Nephron progenitor cell (in vitro differentiated cells): ENCODE results near the gene AGMO.
A peak's percentile ranks its signal among the peaks of the same experiment; 100 is the strongest.
"Not testable (repeated sequence)": the region's sequence is repeated elsewhere in the genome, so short reads cannot be mapped to it uniquely, and the experiment has no call there.

Experiments used
- DNase-seq: peaks from one replicate; pipeline ENCODE4 v3.0.0; 2021
- H3K27ac Mint-ChIP-seq: 2 replicates; pipeline ENCODE4 v1.8.0; 2021; ENCODE audit warnings: mild to moderate bottlenecking, moderate library complexity, mixed read lengths
- H3K27me3 Mint-ChIP-seq: 2 replicates; pipeline ENCODE4 v1.8.0; 2021; ENCODE audit warnings: mild to moderate bottlenecking, low read depth, mixed read lengths; ENCODE audit not compliant: poor library complexity
- H3K36me3 Mint-ChIP-seq: 2 replicates; pipeline ENCODE4 v1.8.0; 2021; ENCODE audit warnings: low read depth, mixed read lengths
- H3K4me1 Mint-ChIP-seq: 2 replicates; pipeline ENCODE4 v1.8.0; 2021; ENCODE audit warnings: mixed read lengths
- H3K4me3 Mint-ChIP-seq: 2 replicates; pipeline ENCODE4 v1.8.0; 2021; ENCODE audit warnings: mild to moderate bottlenecking, moderate library complexity, mixed read lengths
- H3K9me3 Mint-ChIP-seq: 2 replicates; pipeline ENCODE4 v1.8.0; 2021; ENCODE audit warnings: mild to moderate bottlenecking, moderate library complexity, mixed read lengths
- TF ChIP-seq, protein P1 (sequence below): fragments of 200-600 bp; sonication (generic); IDR thresholded peaks from 2 replicates; pipeline ENCODE4 v1.5.0; 2021; ENCODE audit warnings: antibody characterized with exemption

Gene AGMO

DNA sequence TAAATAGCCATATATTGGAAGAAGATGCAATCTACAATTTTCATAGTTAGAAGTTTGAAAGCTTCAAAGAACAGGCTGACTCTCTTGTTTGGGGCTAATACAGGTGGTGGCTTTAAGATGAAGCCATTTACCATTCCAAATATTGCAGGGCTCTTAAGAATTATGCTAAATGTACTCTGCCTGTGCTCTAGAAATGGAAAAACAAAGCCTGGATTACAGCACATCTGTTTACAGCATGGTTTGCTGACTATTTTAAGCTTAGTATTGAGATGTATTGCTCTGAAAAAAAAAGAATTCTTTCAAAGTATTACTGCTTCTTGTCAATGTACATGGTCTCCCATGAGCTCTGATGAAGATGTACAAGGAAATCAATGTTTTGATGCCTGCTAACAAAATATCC lies 34.2 kb downstream of the AGMO start:
- DNase-seq = no peak
- no peaks in the 10 kb centered on the region for H3K4me1 Mint-ChIP-seq
- no peaks in the 10 kb centered on the region for H3K27me3 Mint-ChIP-seq
- no peak overlapping the region for H3K27ac Mint-ChIP-seq
- TF ChIP-seq, protein P1, sequence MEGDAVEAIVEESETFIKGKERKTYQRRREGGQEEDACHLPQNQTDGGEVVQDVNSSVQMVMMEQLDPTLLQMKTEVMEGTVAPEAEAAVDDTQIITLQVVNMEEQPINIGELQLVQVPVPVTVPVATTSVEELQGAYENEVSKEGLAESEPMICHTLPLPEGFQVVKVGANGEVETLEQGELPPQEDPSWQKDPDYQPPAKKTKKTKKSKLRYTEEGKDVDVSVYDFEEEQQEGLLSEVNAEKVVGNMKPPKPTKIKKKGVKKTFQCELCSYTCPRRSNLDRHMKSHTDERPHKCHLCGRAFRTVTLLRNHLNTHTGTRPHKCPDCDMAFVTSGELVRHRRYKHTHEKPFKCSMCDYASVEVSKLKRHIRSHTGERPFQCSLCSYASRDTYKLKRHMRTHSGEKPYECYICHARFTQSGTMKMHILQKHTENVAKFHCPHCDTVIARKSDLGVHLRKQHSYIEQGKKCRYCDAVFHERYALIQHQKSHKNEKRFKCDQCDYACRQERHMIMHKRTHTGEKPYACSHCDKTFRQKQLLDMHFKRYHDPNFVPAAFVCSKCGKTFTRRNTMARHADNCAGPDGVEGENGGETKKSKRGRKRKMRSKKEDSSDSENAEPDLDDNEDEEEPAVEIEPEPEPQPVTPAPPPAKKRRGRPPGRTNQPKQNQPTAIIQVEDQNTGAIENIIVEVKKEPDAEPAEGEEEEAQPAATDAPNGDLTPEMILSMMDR = no peak
- H3K9me3 Mint-ChIP-seq = peaks cover 4% of the 10 kb centered on the region
- H3K4me3 Mint-ChIP-seq = no peak overlapping the region
- H3K36me3 Mint-ChIP-seq = no peaks in the 10 kb centered on the region

DNA sequence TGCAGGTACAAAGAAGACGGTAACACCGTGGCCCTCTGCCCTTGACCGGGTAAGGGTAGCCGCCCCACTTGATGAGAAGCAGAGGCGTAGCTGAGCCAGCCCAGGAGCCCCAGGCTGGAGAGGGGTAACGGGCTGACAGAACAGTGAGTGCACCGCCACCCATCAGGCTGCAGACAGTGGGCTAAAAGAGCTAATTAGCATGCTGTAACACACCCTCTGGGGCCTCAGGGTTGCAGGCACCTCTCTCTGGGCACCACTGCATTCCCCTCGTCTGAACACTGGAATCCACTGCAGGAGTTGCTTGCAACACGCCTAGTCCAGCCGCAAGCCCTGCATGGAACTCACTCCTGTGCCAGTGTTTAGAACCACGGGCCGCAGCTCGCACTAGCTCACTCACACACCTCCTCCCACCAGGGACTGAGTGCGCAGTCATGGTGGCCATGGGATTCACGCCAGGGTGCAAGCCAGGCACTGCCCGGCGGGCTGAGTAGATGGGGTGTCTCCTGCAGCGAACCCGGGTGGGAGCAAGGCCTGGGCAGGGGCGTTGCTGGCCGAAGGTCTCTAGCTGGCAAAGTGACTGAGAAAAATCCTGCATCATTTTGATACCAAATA lies 36.1 kb downstream of the AGMO start:
- no peaks in the 10 kb centered on the region for H3K4me1 Mint-ChIP-seq
- peaks cover 20% of the 10 kb centered on the region for H3K9me3 Mint-ChIP-seq
- H3K36me3 Mint-ChIP-seq = no peaks in the 10 kb centered on the region
- no peak for DNase-seq
- H3K27ac Mint-ChIP-seq = no peak overlapping the region
- no peaks in the 10 kb centered on the region for H3K27me3 Mint-ChIP-seq
- TF ChIP-seq, protein P1 = no peak
- no peak overlapping the region for H3K4me3 Mint-ChIP-seq

DNA sequence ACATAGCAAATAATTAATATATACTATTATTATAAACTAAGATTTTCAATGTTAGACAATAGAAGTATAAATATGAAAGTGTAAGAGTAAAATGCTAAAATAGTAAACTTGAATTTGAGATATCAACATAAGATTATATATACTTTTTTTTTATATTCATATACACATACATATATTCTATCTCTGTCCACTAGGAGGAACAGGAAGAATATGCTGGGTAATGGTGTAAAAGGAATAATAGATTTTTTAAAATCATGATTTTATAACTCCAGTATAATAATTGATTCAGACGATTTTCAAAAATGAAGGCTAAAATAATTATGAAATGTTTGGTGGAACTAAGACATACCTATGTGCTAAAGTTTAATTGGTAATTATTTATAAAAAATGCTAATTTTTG lies 37.7 kb downstream of the AGMO start:
- Mint-ChIP-seq H3K27ac (no peak overlapping the region), H3K9me3 (peaks cover 34% of the 10 kb centered on the region), H3K36me3 (peaks cover 10% of the 10 kb centered on the region), H3K4me1 (no peaks in the 10 kb centered on the region), H3K27me3 (peaks cover 4% of the 10 kb centered on the region), H3K4me3 (no peak overlapping the region)
- DNase-seq = no peak
- TF ChIP-seq, protein P1 = no peak

DNA sequence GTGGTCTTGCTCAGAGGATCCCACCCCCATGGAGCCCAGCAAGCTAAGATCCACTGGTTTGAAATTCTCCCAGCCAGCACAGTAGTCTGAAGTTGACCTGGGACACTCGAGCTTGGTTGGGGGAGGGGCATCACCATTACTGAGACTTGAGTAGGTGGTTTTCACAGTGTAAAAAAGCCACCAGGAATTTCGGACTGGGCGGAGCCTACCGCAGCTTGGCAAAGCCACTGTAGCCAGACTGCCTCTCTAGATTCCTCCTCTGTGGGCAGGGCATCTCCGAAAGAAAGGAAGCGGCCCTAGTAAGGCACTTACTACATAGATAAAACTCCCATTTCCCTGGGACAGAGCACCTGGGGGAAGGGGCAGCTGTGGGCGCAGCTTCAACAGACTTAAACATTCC lies 44.0 kb downstream of the AGMO start:
- peak; percentile 6 for DNase-seq
- peaks cover 10% of the 10 kb centered on the region for H3K36me3 Mint-ChIP-seq
- not testable (repeated sequence) for H3K27me3 Mint-ChIP-seq, H3K27ac Mint-ChIP-seq, H3K4me3 Mint-ChIP-seq, H3K4me1 Mint-ChIP-seq
- H3K9me3 Mint-ChIP-seq = peaks cover 36% of the 10 kb centered on the region

DNA sequence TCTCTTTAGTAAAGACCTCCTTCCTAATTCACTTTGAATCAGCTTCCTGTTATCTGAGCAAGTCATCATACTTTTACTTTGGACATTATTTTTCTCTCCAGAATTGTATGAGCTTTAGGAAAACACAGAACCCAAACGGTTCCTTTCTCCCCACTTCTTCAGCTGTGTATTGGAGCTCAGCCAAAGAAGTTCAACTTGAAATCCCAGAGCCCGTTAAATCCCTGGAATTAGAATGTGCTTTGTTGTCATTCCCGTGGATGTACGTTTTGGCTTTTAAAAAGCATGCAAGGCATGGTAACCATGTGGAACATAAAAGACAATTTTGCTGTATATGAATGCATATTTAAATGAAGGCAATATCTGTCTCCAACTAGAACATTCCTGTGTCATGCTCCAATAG lies 46.6 kb downstream of the AGMO start:
- H3K36me3 Mint-ChIP-seq = peaks cover 7% of the 10 kb centered on the region
- DNase-seq = no peak

DNA sequence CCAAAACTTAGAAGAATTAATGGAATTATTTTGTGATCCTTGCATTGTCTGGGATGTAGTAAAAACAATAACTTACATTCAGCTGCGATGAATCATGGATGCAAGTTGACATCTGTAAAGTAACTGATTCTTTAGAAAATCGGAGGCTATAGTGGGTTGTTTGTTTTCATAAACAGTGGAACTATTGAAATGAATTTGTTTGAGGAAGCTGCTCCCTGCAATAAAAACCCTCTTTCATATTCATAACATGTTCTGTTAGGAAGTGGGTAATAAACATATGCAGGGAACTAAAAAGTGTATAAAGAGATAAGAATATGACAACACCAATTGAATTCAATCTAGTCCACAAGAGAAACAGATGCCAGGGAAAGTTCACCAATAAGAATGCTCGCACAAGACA lies 53.6 kb downstream of the AGMO start:
- H3K9me3 Mint-ChIP-seq = no peaks in the 10 kb centered on the region

More for the DNA sequence above, 46.6 kb downstream of the AGMO start:
- H3K27me3 Mint-ChIP-seq = peaks cover 7% of the 10 kb centered on the region
- peaks cover 8% of the 10 kb centered on the region for H3K4me1 Mint-ChIP-seq
- TF ChIP-seq, protein P1 = no peak
- H3K9me3 Mint-ChIP-seq = peaks cover 13% of the 10 kb centered on the region
- no peak overlapping the region for H3K27ac Mint-ChIP-seq
- H3K4me3 Mint-ChIP-seq = no peak overlapping the region

More for the DNA sequence above, 53.6 kb downstream of the AGMO start:
- H3K4me1 Mint-ChIP-seq = peaks cover 21% of the 10 kb centered on the region
- no peaks in the 10 kb centered on the region for H3K27me3 Mint-ChIP-seq
- TF ChIP-seq, protein P1 = no peak
- no peak for DNase-seq
- H3K36me3 Mint-ChIP-seq = no peaks in the 10 kb centered on the region
- no peak overlapping the region for H3K4me3 Mint-ChIP-seq
- no peak overlapping the region for H3K27ac Mint-ChIP-seq
